MM.1S (cell line): Measurements from ENCODE around the gene SF3B4.

Experiments
- CTCF ChIP-seq: fragments of 300-600 bp; sonication (generic); IDR thresholded peaks from 2 replicates; pipeline ENCODE4 v1.5.1; 2016; ENCODE audit warnings: antibody characterized with exemption, low read length, mixed read lengths
- EZH2 ChIP-seq: fragments of 300-600 bp; sonication (generic); optimal IDR thresholded peaks from 2 replicates; pipeline ENCODE3; 2017; ENCODE audit warnings: low read depth, mild to moderate bottlenecking, antibody characterized with exemption, low read length, mixed read lengths
- EZH2phosphoT487 ChIP-seq: fragments of 300-600 bp; sonication (generic); IDR thresholded peaks from 2 replicates; pipeline ENCODE4 v1.6.1; 2018; ENCODE audit warnings: antibody characterized with exemption, low read length

DNA sequence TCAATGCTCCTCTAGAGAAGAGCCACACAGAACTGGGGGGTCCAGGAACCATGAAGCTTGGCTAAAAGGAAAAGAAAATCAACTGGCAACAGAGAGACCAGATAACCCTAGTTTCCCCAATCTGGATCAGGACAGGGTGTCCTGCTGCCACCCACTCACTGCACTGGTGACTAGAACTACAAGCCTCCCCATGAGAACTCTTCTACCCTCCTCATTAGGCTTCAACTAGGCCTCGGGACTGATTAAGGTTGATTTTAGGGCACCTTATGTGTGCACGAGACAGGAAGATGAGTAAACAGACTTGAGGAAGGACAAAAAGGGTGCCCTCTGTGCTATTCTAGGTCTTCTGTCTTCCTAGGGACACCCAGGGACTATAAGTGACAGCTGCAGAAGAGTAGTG lies 2.3 kb upstream of the SF3B4 start:
- TF ChIP-seq CTCF, result no peak
- no peak for TF ChIP-seq EZH2phosphoT487
- TF ChIP-seq EZH2, result no peak
